Parathyroid adenoma (tissue), 2 donors: ENCODE measurements around the gene FCHO2.

Experiments
- H2AFZ ChIP-seq: fragments of 300-600 bp; sonication (generic); one replicate; pipeline ENCODE4 v1.7.0; 2017; ENCODE audit warnings: antibody characterized with exemption, mild to moderate bottlenecking
- H3K27ac ChIP-seq: fragments of 300-600 bp; sonication (generic); one replicate; pipeline ENCODE4 v1.7.0; 2017
- H3K27me3 ChIP-seq: fragments of 300-600 bp; sonication (generic); one replicate; pipeline ENCODE4 v1.7.0; 2017; ENCODE audit warnings: low read length; ENCODE audit not compliant: control insufficient read depth, insufficient read depth
- H3K36me3 ChIP-seq: fragments of 300-600 bp; sonication (generic); one replicate; pipeline ENCODE4 v1.7.0; 2017; ENCODE audit warnings: low read length; ENCODE audit not compliant: control insufficient read depth, insufficient read depth
- H3K4me1 ChIP-seq: fragments of 300-600 bp; sonication (generic); one replicate; pipeline ENCODE4 v1.7.0; 2017; ENCODE audit warnings: control low read depth
- H3K4me2 ChIP-seq: fragments of 300-600 bp; sonication (generic); one replicate; pipeline ENCODE4 v1.7.0; 2017; ENCODE audit warnings: low read length
- H3K4me3 ChIP-seq: fragments of 300-600 bp; sonication (generic); one replicate; pipeline ENCODE4 v1.7.0; 2017; ENCODE audit warnings: low read depth, low read length
- H3K79me2 ChIP-seq: fragments of 300-600 bp; sonication (generic); one replicate; pipeline ENCODE4 v1.7.0; 2017; ENCODE audit warnings: control low read depth
- H3K9ac ChIP-seq: fragments of 300-600 bp; sonication (generic); one replicate; pipeline ENCODE4 v1.7.0; 2017; ENCODE audit warnings: mild to moderate bottlenecking
- H3K9me3 ChIP-seq: fragments of 300-600 bp; sonication (generic); one replicate; pipeline ENCODE4 v1.7.0; 2017; ENCODE audit warnings: low read length; ENCODE audit not compliant: control insufficient read depth
- CTCF ChIP-seq: fragments of 300-600 bp; sonication (generic); IDR thresholded peaks from one replicate; pipeline ENCODE4 v1.7.0; 2017; ENCODE audit warnings: antibody characterized with exemption, mild to moderate bottlenecking
- donor health status: primary hyperparathyroidism.

The FCHO2 gene

GRCh38 chr5:73106335-73106734, 150.5 kb downstream of the FCHO2 start:
- Histone ChIP-seq H3K4me3 (no peak overlapping the region), H3K9me3 (no peaks in the 10 kb centered on the region), H3K9ac (no peak overlapping the region), H3K27ac (no peak overlapping the region), H2AFZ (no peak overlapping the region), H3K27me3 (no peaks in the 10 kb centered on the region), H3K36me3 (no peaks in the 10 kb centered on the region), H3K4me1 (no peaks in the 10 kb centered on the region), H3K79me2 (no peaks in the 10 kb centered on the region), H3K4me2 (no peak overlapping the region)
- no peak for TF ChIP-seq CTCF

GRCh38 chr5:73110190-73110589, 154.3 kb downstream of the FCHO2 start:
- Histone ChIP-seq H3K27ac (no peak overlapping the region), H3K9ac (no peak overlapping the region), H3K4me1 (peaks cover 3% of the 10 kb centered on the region), H3K79me2 (no peaks in the 10 kb centered on the region), H3K36me3 (no peaks in the 10 kb centered on the region), H3K4me2 (no peak overlapping the region), H3K4me3 (no peak overlapping the region), H2AFZ (no peak overlapping the region), H3K9me3 (no peaks in the 10 kb centered on the region), H3K27me3 (no peaks in the 10 kb centered on the region)
- TF ChIP-seq CTCF: no peak

GRCh38 chr5:73111536-73111935, 155.7 kb downstream of the FCHO2 start:
- H3K4me2 ChIP-seq: no peak overlapping the region
- H3K9ac ChIP-seq: no peak overlapping the region
- peaks cover 3% of the 10 kb centered on the region for H3K4me1 ChIP-seq
- H3K9me3 ChIP-seq: no peaks in the 10 kb centered on the region
- H3K79me2 ChIP-seq: no peaks in the 10 kb centered on the region
- no peak overlapping the region for H2AFZ ChIP-seq
- no peak for TF ChIP-seq CTCF
- H3K36me3 ChIP-seq: no peaks in the 10 kb centered on the region
- no peaks in the 10 kb centered on the region for H3K27me3 ChIP-seq
- H3K4me3 ChIP-seq: no peak overlapping the region
- no peak overlapping the region for H3K27ac ChIP-seq

GRCh38 chr5:73112359-73112758, 156.5 kb downstream of the FCHO2 start:
- no peak overlapping the region for H3K4me2 ChIP-seq
- no peak for TF ChIP-seq CTCF
- peaks cover 3% of the 10 kb centered on the region for H3K4me1 ChIP-seq
- no peak overlapping the region for H3K27ac ChIP-seq
- H3K79me2 ChIP-seq: no peaks in the 10 kb centered on the region
- no peaks in the 10 kb centered on the region for H3K36me3 ChIP-seq
- H2AFZ ChIP-seq: no peak overlapping the region
- H3K27me3 ChIP-seq: no peaks in the 10 kb centered on the region
- H3K9ac ChIP-seq: no peak overlapping the region
- H3K9me3 ChIP-seq: no peaks in the 10 kb centered on the region
- H3K4me3 ChIP-seq: no peak overlapping the region

GRCh38 chr5:73114044-73114688, 158.3 kb downstream of the FCHO2 start:
- TF ChIP-seq CTCF: no peak
- Histone ChIP-seq H3K9ac (no peak overlapping the region), H3K27ac (no peak overlapping the region), H3K4me2 (no peak overlapping the region), H3K27me3 (no peaks in the 10 kb centered on the region), H3K79me2 (no peaks in the 10 kb centered on the region), H3K4me3 (no peak overlapping the region), H3K4me1 (peaks cover 3% of the 10 kb centered on the region), H2AFZ (no peak overlapping the region), H3K36me3 (no peaks in the 10 kb centered on the region), H3K9me3 (no peaks in the 10 kb centered on the region)
